Activated CD4-positive, alpha-beta memory T cell treated with anti-CD3 and anti-CD28 coated beads for 36 hours (primary cell): Measurements from ENCODE around the gene SORL1. TPM values are rescaled to one million over a fixed set of nuclear protein-coding genes. Genes with fewer than 3 reads are reported as not detected.

Experiments
- CTCF ChIA-PET: fragments of 350-600 bp; sonication (Branson Sonifier 250); formaldehyde crosslinking; loops from one replicate; lab custom pipeline; 2021; ENCODE audit warnings: antibody characterized with exemption, inconsistent platforms; lab: Charles Lee
- POLR2A ChIA-PET: fragments of 350-600 bp; sonication (Branson Sonifier 250); formaldehyde crosslinking; loops from one replicate; lab custom pipeline; 2021; ENCODE audit warnings: antibody characterized with exemption; lab: Charles Lee
- DNase-seq: peaks from one replicate; pipeline ENCODE4 v3.0.0-alpha.2; 2020
- H3K27ac Mint-ChIP-seq: one replicate; pipeline ENCODE4 v1.8.0; 2021; ENCODE audit warnings: mixed read lengths
- H3K27me3 Mint-ChIP-seq: one replicate; pipeline ENCODE4 v1.8.0; 2021; ENCODE audit warnings: mixed read lengths
- H3K36me3 Mint-ChIP-seq: one replicate; pipeline ENCODE4 v1.8.0; 2021; ENCODE audit warnings: mixed read lengths
- H3K4me1 Mint-ChIP-seq: one replicate; pipeline ENCODE4 v1.8.0; 2021; ENCODE audit warnings: low read depth, mixed read lengths
- H3K4me3 Mint-ChIP-seq: one replicate; pipeline ENCODE4 v1.8.0; 2021; ENCODE audit warnings: mild to moderate bottlenecking, mixed read lengths
- H3K9me3 Mint-ChIP-seq: one replicate; pipeline ENCODE4 v1.8.0; 2021; ENCODE audit warnings: mixed read lengths
- intact Hi-C: fragments of 100-400 bp; cut with micrococcal nuclease; formaldehyde crosslinking; loops from one replicate; pipeline ENCODE4 v1.15.1; 2023
- total RNA-seq, 2 experiments: library from RNA; stranded (reverse); gene quantifications; one replicate each; pipeline ENCODE4 v1.2.3, GENCODE V29; 2021

SORL1 gene
- total RNA-seq, 2 experiments from 2014 or later: 48.1 to 49.3 TPM

DNA sequence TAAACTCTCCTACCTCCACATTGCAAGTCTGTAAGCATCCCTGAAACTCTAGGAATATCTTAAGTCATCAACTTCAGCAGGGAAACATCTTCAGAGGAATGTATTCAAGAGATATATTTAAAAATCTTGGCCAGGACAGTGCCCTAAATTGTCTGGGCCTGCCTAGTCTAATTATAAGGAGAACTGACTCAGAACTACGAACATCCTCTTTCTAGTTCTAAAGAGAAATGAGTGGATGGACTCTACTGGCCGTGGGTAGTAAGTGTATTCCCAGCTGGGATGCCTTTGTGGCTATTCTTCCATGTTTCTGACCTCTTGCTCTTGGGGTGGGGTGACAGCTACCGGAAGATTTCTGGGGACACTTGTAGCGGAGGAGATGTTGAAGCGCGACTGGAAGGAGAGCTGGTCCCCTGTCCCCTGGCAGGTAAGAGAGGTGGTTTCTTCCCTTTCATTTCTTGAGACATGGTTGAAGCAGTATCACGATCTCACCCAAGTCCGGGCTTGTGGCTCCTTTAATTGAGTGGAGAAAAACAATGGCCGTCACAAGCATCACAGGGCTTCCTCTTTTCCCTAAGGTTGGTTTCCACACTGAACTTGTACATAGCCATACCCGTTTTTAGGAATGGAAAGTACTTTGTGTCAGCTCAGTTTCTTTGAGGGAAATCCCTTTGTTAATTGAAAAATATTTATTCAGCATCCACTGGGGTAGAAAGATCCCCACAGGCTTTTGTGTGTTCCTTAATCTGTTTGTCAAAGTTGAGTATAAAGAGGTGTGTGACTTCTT lies 98.3 kb downstream of the SORL1 start:
- Mint-ChIP-seq H3K4me1 (peaks cover 18% of the 10 kb centered on the region), H3K27me3 (no peaks in the 10 kb centered on the region), H3K4me3 (no peak overlapping the region), H3K9me3 (no peaks in the 10 kb centered on the region), H3K27ac (no peak overlapping the region), H3K36me3 (peaks cover 25% of the 10 kb centered on the region)
- DNase-seq: no peak
- intact Hi-C loops: no loop called here
- ChIA-PET CTCF (no interaction called here), POLR2A (no interaction called here)

DNA sequence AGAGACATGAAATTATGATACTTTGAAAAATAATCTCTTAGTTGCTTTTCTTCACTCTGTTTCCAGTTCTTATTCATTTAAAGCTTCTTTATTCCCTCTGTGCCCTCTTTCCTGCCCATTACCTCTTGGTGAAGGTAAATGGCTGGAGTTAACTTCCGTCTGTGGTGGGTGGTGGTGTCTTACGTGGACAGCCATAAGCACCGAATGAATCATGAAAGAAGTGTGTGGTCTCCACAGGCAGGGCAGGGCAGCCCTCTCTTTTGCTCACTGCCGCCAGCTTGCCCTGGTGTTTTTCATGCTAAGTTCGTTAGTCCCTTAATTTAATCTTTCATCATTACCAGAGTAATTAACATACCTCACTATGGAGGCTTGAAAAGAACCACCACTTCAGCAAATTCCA lies 99.3 kb downstream of the SORL1 start:
- H3K27ac Mint-ChIP-seq: no peak overlapping the region
- no peak for DNase-seq
- POLR2A ChIA-PET: no interaction called here

DNA sequence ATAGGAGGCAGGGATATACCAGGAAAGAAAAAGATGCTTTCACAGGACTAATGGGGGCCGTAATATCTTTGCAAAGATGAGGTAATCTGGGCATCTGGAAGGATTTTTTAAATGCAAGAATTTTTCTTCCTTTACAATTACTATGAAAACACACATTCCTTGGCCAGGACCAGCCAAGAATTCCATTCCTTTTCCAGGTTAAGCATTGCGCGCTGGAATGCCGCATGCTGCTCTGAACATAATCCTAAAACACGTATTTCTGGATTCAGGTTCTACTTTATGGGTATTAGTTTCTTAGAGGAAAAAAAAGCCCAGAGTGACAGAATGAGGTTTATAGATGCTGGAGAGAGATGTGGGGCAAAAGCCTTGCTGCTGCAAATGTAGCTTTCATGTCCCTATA lies 100.0 kb downstream of the SORL1 start:
- CTCF ChIA-PET: no interaction called here
- H3K9me3 Mint-ChIP-seq: no peaks in the 10 kb centered on the region
- H3K4me1 Mint-ChIP-seq: peaks cover 11% of the 10 kb centered on the region
- no peaks in the 10 kb centered on the region for H3K27me3 Mint-ChIP-seq
- intact Hi-C loops: no loop called here
- no peak overlapping the region for H3K4me3 Mint-ChIP-seq
- H3K36me3 Mint-ChIP-seq: peaks cover 20% of the 10 kb centered on the region
- H3K27ac Mint-ChIP-seq: no peak overlapping the region
- POLR2A ChIA-PET: no interaction called here
- no peak for DNase-seq

More for the DNA sequence above, 99.3 kb downstream of the SORL1 start:
- H3K9me3 Mint-ChIP-seq: no peaks in the 10 kb centered on the region
- CTCF ChIA-PET: no interaction called here
- peaks cover 11% of the 10 kb centered on the region for H3K4me1 Mint-ChIP-seq
- intact Hi-C loops: no loop called here
- no peaks in the 10 kb centered on the region for H3K27me3 Mint-ChIP-seq
- no peak overlapping the region for H3K4me3 Mint-ChIP-seq
- H3K36me3 Mint-ChIP-seq: peaks cover 20% of the 10 kb centered on the region

DNA sequence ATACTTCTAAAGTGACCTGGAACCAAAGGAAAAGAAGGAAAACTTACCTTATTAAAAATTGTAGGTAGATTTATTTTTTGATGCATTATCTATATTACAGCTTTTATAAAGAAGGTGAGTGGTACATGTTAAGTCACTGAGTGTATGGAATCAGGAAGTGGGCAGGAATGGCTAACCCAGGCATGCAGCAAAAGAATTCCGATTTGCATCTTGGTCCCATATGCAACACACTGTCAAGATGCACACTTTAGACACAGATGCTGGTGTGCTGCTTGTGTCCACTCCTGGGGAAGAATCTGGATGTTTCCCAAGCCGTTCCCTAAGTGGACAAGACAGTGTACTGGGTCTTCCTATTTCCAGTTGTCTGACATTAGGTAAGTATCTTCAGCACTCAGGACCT lies 100.5 kb downstream of the SORL1 start:
- no peak for DNase-seq
- Mint-ChIP-seq H3K27ac (no peak overlapping the region), H3K27me3 (no peaks in the 10 kb centered on the region), H3K4me3 (no peak overlapping the region), H3K4me1 (peaks cover 13% of the 10 kb centered on the region), H3K9me3 (no peaks in the 10 kb centered on the region), H3K36me3 (peaks cover 21% of the 10 kb centered on the region)
- ChIA-PET CTCF (no interaction called here), POLR2A (no interaction called here)
- intact Hi-C loops: no loop called here

DNA sequence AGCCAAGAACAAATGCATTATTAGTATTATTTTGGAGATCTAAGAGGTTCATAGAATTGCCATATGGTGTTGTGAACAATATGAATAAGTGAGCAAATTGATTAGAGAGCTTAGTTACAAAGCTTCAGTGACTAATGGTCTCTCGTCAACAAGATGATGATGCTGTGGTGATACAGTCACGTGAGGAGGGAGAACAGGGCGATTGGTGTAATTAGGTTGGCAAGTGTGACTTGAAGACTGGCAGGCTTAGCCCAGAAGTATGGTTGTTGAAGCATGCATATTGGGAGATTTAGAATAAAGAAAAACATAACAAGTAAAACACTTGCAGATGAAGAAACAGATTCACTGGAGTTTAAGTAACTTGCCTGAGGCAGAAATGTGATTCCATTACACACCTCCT lies 101.3 kb downstream of the SORL1 start:
- no peak for DNase-seq
- Mint-ChIP-seq H3K9me3 (no peaks in the 10 kb centered on the region), H3K4me1 (peaks cover 12% of the 10 kb centered on the region), H3K4me3 (no peak overlapping the region), H3K27ac (no peak overlapping the region), H3K36me3 (peaks cover 21% of the 10 kb centered on the region), H3K27me3 (no peaks in the 10 kb centered on the region)
- ChIA-PET CTCF (no interaction called here), POLR2A (no interaction called here)
- intact Hi-C loops: no loop called here

DNA sequence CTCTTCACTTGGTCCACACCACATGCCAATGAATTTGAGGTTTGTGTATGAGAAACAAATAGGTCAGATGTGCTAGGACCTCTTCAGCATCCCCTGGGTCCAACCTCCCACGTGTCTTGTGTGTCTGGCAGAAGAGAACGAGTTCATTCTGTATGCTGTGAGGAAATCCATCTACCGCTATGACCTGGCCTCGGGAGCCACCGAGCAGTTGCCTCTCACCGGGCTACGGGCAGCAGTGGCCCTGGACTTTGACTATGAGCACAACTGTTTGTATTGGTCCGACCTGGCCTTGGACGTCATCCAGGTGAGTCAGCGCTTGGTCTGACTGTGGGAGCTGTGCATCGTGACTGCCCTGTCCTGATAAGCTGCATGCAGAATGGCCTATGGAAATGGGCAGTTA lies 101.7 kb downstream of the SORL1 start:
- H3K27me3 Mint-ChIP-seq: no peaks in the 10 kb centered on the region
- no peak overlapping the region for H3K4me3 Mint-ChIP-seq
- no peak for DNase-seq
- peaks cover 23% of the 10 kb centered on the region for H3K36me3 Mint-ChIP-seq
- POLR2A ChIA-PET: no interaction called here
- H3K4me1 Mint-ChIP-seq: peaks cover 12% of the 10 kb centered on the region
- H3K27ac Mint-ChIP-seq: no peak overlapping the region
- intact Hi-C loops: no loop called here
- H3K9me3 Mint-ChIP-seq: no peaks in the 10 kb centered on the region
- CTCF ChIA-PET: no interaction called here

DNA sequence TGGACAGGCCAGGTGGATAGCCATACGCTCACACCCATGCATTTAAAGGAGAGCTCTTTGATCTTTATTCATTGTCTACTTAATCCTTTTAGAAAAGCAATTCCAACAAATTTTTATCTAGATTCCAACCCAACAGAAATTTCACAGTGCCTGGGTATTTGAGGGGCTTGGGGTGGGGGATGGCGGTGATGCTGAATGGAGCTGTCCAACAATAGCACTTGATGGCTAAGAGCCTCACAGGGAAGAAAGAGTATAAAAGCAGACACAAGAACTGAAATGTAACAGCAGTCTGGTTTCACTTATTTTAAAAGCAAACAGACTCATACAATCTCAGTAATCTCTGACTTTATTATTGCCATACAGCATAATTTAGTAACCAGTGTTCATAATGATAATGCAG lies 102.4 kb downstream of the SORL1 start:
- H3K36me3 Mint-ChIP-seq: peaks cover 28% of the 10 kb centered on the region
- POLR2A ChIA-PET: no interaction called here

DNA sequence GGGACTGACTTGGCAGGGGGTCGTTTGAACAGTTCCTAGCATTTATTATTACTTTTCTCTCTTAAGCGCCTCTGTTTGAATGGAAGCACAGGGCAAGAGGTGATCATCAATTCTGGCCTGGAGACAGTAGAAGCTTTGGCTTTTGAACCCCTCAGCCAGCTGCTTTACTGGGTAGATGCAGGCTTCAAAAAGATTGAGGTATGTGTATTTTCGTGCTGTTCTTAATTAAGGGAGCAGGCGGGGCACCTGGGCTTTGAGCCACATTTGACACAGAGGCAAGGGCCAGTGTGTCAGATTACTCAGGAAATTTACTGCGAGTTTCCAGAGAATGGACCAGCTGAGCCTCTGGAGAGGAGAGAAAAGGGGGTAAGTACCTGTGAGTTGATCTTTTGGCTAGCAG lies 103.0 kb downstream of the SORL1 start:
- peaks cover 33% of the 10 kb centered on the region for H3K36me3 Mint-ChIP-seq
- intact Hi-C loops: no loop called here
- H3K4me1 Mint-ChIP-seq: peaks cover 15% of the 10 kb centered on the region
- ChIA-PET CTCF (no interaction called here), POLR2A (no interaction called here)
- DNase-seq: no peak
- no peak overlapping the region for H3K4me3 Mint-ChIP-seq
- H3K27me3 Mint-ChIP-seq: no peaks in the 10 kb centered on the region
- no peaks in the 10 kb centered on the region for H3K9me3 Mint-ChIP-seq
- no peak overlapping the region for H3K27ac Mint-ChIP-seq

More for the DNA sequence above, 102.4 kb downstream of the SORL1 start:
- H3K4me1 Mint-ChIP-seq: peaks cover 12% of the 10 kb centered on the region
- CTCF ChIA-PET: no interaction called here
- no peak overlapping the region for H3K27ac Mint-ChIP-seq
- DNase-seq: no peak
- no peaks in the 10 kb centered on the region for H3K9me3 Mint-ChIP-seq
- intact Hi-C loops: no loop called here
- no peak overlapping the region for H3K4me3 Mint-ChIP-seq
- no peaks in the 10 kb centered on the region for H3K27me3 Mint-ChIP-seq

DNA sequence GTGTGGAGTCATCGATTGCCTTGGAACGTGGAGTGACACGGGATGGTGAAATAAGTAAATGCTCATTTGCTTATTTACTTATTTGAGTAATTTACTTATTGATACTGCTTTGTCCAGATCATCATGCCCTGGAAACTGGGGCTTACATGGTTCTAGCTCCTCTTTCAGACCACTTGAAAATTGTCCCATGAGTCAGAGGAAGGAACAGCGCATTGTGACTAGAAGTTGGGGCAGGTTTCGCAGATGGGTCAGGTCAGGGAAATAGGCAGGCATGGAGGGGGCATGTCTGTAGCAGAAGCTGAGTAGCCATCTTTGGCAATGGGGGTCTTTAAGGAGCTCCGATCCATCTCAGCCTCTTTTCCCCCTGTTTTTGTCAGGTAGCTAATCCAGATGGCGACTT lies 104.8 kb downstream of the SORL1 start:
- H3K36me3 Mint-ChIP-seq: peaks cover 34% of the 10 kb centered on the region
- no peaks in the 10 kb centered on the region for H3K9me3 Mint-ChIP-seq
- H3K27me3 Mint-ChIP-seq: no peaks in the 10 kb centered on the region
- ChIA-PET POLR2A (no interaction called here), CTCF (interaction anchor here (1.3 to 2.9 kb wide), 2 partner anchors 34 to 234 kb away, joined by 3 to 7 read pairs; no protein-coding TSS in a partner anchor)
- H3K4me1 Mint-ChIP-seq: peaks cover 30% of the 10 kb centered on the region
- no peak for DNase-seq
- H3K4me3 Mint-ChIP-seq: no peak overlapping the region
- intact Hi-C loops: no loop called here
- no peak overlapping the region for H3K27ac Mint-ChIP-seq

DNA sequence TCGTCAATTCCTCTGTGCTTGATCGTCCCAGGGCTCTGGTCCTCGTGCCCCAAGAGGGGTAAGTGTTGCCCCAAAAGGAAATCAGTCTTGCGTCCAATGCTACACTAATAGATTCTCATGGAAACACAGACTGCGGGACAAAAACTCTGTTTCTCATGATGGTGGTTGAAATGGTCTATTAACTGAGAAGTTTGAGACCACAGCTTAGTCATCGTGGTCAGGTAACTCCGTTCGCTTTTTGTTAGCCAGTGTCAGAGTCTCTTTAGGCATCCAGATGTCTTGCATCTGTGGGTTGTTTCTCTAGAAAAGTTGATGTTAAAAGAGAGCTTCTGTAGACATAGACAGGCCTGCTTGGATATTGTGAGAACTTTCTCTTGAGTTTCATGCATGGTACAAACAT lies 105.2 kb downstream of the SORL1 start:
- ChIA-PET POLR2A (no interaction called here), CTCF (interaction anchor here (1.3 to 2.9 kb wide), 2 partner anchors 34 to 235 kb away, joined by 3 to 7 read pairs; no protein-coding TSS in a partner anchor)
- no peaks in the 10 kb centered on the region for H3K27me3 Mint-ChIP-seq
- intact Hi-C loops: no loop called here
- peaks cover 34% of the 10 kb centered on the region for H3K4me1 Mint-ChIP-seq
- peaks cover 34% of the 10 kb centered on the region for H3K36me3 Mint-ChIP-seq
- DNase-seq: no peak
- H3K9me3 Mint-ChIP-seq: no peaks in the 10 kb centered on the region
- no peak overlapping the region for H3K4me3 Mint-ChIP-seq
- H3K27ac Mint-ChIP-seq: no peak overlapping the region

DNA sequence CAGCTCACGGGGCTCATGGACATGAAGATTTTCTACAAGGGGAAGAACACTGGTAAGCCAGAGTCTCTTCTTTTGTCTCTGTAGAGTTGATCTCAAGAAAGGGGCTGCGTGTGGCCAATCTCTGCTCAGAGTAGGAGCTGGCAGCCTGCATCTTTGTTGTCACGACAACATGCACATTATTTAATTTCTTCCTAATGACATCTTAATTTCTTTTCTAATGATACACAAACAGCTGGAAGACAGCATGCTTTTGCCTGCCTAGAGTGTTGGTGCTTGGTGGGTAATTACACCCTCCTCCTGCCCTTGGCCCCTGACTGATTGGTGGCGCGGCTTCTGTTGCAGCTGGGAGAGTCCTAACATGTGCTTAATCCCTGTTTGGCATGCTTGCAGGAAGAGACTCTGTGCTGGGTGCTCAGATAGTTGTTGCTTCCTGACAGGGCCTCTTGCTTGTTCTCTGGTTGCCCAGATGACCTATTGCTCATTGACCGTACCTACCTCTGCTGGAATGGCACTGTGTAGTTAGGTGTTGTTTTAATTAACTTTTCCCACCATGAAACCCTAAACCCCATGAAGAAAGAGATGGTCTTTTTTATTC lies 107.6 kb downstream of the SORL1 start:
- intact Hi-C loops: no loop called here
- no peaks in the 10 kb centered on the region for H3K9me3 Mint-ChIP-seq
- CTCF ChIA-PET: no interaction called here
- no peak for DNase-seq
- H3K4me1 Mint-ChIP-seq: peaks cover 52% of the 10 kb centered on the region
- POLR2A ChIA-PET: no interaction called here
- H3K27me3 Mint-ChIP-seq: no peaks in the 10 kb centered on the region
- no peak overlapping the region for H3K4me3 Mint-ChIP-seq
- no peak overlapping the region for H3K27ac Mint-ChIP-seq
- H3K36me3 Mint-ChIP-seq: peaks cover 32% of the 10 kb centered on the region

DNA sequence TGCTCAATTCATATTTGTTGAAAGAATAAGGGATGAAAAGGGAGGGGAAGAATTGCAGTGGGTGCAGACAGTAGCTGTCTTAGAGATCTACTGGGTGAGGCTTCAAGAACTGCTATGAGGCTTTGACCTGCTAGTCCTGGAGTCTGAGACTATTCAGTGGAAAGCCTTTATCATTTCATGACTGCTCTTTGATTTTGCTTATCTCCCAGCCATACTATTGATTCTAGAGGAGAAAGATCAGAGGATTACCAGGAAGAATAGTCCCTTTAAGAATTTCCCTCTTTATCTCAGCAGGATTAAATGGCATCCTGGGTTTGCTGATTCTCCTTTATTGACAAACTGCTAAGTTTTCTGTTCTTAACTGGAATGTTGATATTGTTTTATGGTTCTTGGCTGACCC lies 108.1 kb downstream of the SORL1 start:
- Mint-ChIP-seq H3K36me3 (peaks cover 31% of the 10 kb centered on the region), H3K9me3 (no peaks in the 10 kb centered on the region), H3K27me3 (no peaks in the 10 kb centered on the region), H3K4me1 (peaks cover 52% of the 10 kb centered on the region), H3K27ac (no peak overlapping the region), H3K4me3 (no peak overlapping the region)
- POLR2A ChIA-PET: no interaction called here
- DNase-seq: no peak
- intact Hi-C loops: no loop called here
- CTCF ChIA-PET: no interaction called here

DNA sequence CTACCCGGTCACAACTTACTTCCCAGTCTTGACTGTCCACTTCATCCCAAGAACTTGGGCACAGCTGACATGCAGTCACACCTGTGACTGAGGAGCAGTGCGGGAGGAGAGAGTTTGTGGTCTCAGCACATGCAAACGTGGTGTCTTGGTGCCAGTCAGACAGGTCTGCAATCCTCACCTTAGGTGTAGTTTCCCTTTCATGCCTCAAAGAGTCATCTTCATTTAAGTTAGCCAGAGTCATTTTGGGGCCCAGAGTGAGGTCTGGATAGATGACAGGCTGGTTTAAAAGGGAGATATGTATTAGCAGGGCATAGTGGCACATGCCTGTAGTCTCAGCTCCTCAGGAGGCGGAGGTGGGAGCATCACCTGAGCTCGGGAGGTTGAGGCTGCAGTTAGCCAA lies 109.1 kb downstream of the SORL1 start:
- CTCF ChIA-PET: no interaction called here
- peaks cover 31% of the 10 kb centered on the region for H3K36me3 Mint-ChIP-seq
- no peaks in the 10 kb centered on the region for H3K9me3 Mint-ChIP-seq
- POLR2A ChIA-PET: no interaction called here
- DNase-seq: peak; percentile 38
- intact Hi-C loops: loop anchor here (1.0 kb wide), 1 partner anchor 39 kb away; no protein-coding TSS in a partner anchor
- no peaks in the 10 kb centered on the region for H3K27me3 Mint-ChIP-seq
- no peak overlapping the region for H3K4me3 Mint-ChIP-seq
- H3K4me1 Mint-ChIP-seq: peaks cover 52% of the 10 kb centered on the region
- H3K27ac Mint-ChIP-seq: no peak overlapping the region
